ENCODE measurements around the gene MAD1L1.

DNA sequence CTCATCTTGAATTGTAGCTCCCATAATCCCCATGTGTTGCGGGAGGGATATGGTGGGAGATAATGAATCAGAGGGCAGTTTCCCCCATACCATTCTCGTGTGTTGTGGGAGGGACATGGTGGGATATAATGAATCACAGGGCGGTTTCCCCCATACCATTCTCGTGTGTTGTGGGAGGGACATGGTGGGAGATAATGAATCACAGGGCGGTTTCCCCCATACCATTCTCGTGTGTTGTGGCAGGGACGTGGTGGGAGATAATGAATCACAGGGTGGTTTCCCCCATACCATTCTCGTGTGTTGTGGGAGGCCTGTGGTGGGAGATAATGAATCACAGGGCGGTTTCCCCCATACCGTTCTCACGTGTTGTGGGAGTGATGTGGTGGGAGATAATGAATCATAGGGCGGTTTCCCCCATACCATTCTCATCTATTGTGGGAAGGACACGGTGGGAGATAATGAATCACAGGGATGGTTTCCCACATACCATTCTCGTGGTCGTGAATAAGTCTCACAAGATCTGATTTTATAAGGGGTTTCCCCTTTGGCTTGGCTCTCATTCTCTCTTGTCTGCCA lies 271.0 kb downstream of the MAD1L1 start:
- TF ChIP-seq, protein P1, sequence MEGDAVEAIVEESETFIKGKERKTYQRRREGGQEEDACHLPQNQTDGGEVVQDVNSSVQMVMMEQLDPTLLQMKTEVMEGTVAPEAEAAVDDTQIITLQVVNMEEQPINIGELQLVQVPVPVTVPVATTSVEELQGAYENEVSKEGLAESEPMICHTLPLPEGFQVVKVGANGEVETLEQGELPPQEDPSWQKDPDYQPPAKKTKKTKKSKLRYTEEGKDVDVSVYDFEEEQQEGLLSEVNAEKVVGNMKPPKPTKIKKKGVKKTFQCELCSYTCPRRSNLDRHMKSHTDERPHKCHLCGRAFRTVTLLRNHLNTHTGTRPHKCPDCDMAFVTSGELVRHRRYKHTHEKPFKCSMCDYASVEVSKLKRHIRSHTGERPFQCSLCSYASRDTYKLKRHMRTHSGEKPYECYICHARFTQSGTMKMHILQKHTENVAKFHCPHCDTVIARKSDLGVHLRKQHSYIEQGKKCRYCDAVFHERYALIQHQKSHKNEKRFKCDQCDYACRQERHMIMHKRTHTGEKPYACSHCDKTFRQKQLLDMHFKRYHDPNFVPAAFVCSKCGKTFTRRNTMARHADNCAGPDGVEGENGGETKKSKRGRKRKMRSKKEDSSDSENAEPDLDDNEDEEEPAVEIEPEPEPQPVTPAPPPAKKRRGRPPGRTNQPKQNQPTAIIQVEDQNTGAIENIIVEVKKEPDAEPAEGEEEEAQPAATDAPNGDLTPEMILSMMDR (IDR thresholded peaks at IDR 0.05) = no peak
- TF ChIP-seq POLR2A (IDR thresholded peaks at IDR 0.05) (no peak), EP300 (IDR thresholded peaks at IDR 0.05) (no peak)
